IPS-20b (cell line): ENCODE results near the gene WBP1.
A peak's percentile ranks its signal among the peaks of the same experiment; 100 is the strongest.

Source experiments
- H3K27ac ChIP-seq: one replicate; pipeline ENCODE4 v1.5.1; 2013; ENCODE audit warnings: low read length
- H3K27me3 ChIP-seq: 2 replicates; pipeline ENCODE4 v1.6.1; 2013; ENCODE audit warnings: mild to moderate bottlenecking, low read length, inconsistent platforms; ENCODE audit not compliant: insufficient read depth
- H3K36me3 ChIP-seq: 2 replicates; pipeline ENCODE4 v1.6.1; 2013; ENCODE audit warnings: low read depth, mild to moderate bottlenecking, inconsistent platforms, low read length, moderate library complexity; ENCODE audit not compliant: insufficient read depth
- H3K4me1 ChIP-seq: 2 replicates; pipeline ENCODE4 v1.6.1; 2013; ENCODE audit warnings: mild to moderate bottlenecking, control low read depth, inconsistent platforms, low read length, moderate library complexity; ENCODE audit not compliant: insufficient read depth
- H3K4me3 ChIP-seq: 2 replicates; pipeline ENCODE4 v1.5.1; 2013; ENCODE audit warnings: mild to moderate bottlenecking, low read length, inconsistent platforms
- H3K9ac ChIP-seq: 2 replicates; pipeline ENCODE4 v1.6.1; 2013; ENCODE audit warnings: low read depth, mild to moderate bottlenecking, inconsistent platforms, low read length, moderate library complexity
- H3K9me3 ChIP-seq: 2 replicates; pipeline ENCODE4 v1.6.1; 2013; ENCODE audit warnings: mild to moderate bottlenecking, low read depth, low read length, inconsistent platforms; ENCODE audit not compliant: insufficient read depth

The WBP1 gene

GRCh38 chr2:74458132-74458937, at the start of gene WBP1:
Gene WBP1, plus strand, starts transcription at chr2:74458438. Its CDS starts 165 bp downstream, at chr2:74458603.
- Histone ChIP-seq H3K36me3 (peaks cover 17% of the 10 kb centered on the region), H3K9me3 (no peaks in the 10 kb centered on the region), H3K4me1 (peaks cover 10% of the 10 kb centered on the region), H3K27ac (peak within 1 kb of the TSS; percentile 97), H3K9ac (peak within 1 kb of the TSS; percentile 97), H3K27me3 (no peaks in the 10 kb centered on the region), H3K4me3 (peak within 1 kb of the TSS; percentile 95)

DNA sequence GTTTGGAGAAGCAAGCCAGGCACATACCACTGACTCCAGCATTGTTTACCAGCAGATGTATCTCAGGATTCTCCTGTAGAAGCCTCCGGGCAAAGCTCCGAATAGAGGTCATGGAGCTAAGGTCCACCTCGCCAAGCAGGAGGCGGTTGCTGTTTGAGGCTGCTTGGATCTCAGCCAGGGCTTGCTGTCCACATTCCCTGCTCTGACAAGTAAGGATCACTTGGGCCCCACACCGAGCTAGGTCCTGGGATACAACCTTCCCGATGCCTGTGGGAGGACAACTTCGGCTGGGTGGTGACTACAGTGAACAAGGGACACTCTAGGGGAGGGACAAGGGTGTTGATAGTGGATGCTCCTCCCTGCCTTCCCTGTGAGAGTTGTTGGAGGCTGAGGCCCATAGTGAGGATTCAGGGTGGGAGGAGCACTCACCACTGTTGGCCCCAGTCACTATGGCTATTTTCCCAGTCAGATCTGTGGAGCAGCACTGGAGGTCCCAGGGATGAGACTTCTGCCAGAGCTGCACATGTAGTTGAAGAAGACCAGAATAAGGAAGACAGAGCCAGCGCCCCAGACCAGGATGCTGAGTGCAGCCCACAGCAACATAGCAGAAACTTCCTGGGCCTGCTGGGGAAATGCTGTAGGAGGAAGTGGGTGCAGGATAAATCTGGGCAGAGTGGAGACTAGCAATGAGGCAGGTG, 45.1 kb upstream of the WBP1 start:
- Histone ChIP-seq H3K27ac (no peak overlapping the region), H3K4me3 (no peak overlapping the region), H3K9me3 (no peaks in the 10 kb centered on the region), H3K4me1 (no peaks in the 10 kb centered on the region), H3K27me3 (peaks cover 9% of the 10 kb centered on the region), H3K36me3 (no peaks in the 10 kb centered on the region), H3K9ac (no peak overlapping the region)

- no peak overlapping the region for H3K27ac ChIP-seq
Measured at GRCh38 chr2:74414441-74414840, 43.8 kb upstream of the WBP1 start.

DNA sequence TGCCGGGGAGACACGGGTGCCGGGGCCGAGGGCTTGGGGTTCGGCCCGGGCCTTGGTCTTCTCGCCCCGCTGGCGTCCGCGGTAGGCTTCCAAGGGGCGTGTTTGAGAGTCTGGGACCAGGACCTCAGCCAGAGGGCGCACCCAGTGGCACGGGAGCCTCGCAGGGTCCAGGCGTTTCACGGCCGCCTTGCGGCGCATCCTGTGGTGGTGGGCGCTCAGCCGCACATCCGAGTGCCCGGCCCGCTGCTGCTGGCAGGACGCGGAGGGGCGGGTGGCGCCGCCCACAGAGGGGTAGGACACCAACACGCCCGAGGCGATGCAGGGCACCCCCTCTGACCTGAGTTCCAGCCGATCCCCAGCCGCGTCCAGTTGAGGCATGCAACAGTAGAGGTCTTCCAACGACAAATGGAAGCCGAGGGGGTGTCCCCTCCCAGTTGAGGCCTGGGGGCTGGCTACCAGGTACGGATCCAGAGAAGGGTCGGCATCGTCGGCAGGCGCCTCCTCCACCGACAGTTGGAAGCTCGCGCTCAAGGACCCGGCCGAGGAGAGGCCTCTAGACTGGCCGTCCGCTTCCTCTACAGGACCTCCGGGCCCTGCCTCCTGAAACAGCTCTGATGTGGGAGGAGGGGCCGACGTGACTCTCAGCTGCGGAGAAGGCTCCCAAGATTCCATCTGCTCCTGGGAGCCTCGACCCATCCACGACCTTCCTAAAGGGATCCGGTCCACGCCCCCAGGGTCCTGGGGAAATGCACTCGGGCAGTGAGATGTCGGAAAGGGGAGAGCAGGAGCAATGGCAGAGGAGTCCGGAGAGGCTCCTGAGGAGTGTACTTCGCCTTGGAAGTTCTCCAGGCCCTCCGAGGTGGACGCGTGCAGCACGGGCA, 43.1 kb upstream of the WBP1 start:
- Histone ChIP-seq H3K4me3 (no peak overlapping the region), H3K4me1 (no peaks in the 10 kb centered on the region), H3K27me3 (peaks cover 4% of the 10 kb centered on the region), H3K9me3 (no peaks in the 10 kb centered on the region), H3K36me3 (no peaks in the 10 kb centered on the region), H3K27ac (no peak overlapping the region), H3K9ac (no peak overlapping the region)

More at GRCh38 chr2:74414441-74414840, 43.8 kb upstream of the WBP1 start:
- Histone ChIP-seq H3K9ac (no peak overlapping the region), H3K4me1 (no peaks in the 10 kb centered on the region), H3K4me3 (no peak overlapping the region), H3K36me3 (no peaks in the 10 kb centered on the region), H3K27me3 (no peaks in the 10 kb centered on the region), H3K9me3 (no peaks in the 10 kb centered on the region)

- Histone ChIP-seq H3K9me3 (no peaks in the 10 kb centered on the region), H3K4me1 (no peaks in the 10 kb centered on the region), H3K27me3 (peaks cover 11% of the 10 kb centered on the region), H3K27ac (no peak overlapping the region), H3K4me3 (no peak overlapping the region), H3K36me3 (no peaks in the 10 kb centered on the region), H3K9ac (no peak overlapping the region)
Measured at GRCh38 chr2:74415762-74416395, 42.4 kb upstream of the WBP1 start.

DNA sequence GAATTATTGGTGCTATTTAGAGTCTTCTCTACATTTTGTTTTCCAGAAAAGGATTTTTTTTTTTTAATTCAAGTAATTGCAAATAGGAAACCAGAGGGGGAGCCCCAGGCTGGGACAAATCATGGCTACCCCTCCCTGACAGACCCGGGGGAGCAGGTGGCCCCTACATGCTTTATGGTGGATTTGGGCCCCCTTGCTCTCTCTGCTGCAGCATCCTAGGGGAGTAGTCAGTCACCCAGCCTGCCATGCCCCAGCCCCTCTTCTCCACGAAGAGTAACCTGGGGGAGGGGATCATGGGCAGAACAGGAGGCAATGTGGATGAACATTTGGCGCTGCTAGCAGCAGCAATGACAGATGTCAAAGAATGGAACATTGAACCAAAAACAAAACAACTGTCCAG, 41.5 kb upstream of the WBP1 start:
- Histone ChIP-seq H3K9me3 (no peaks in the 10 kb centered on the region), H3K9ac (no peak overlapping the region), H3K4me1 (no peaks in the 10 kb centered on the region), H3K36me3 (no peaks in the 10 kb centered on the region), H3K27me3 (peaks cover 14% of the 10 kb centered on the region), H3K27ac (no peak overlapping the region), H3K4me3 (no peak overlapping the region)

DNA sequence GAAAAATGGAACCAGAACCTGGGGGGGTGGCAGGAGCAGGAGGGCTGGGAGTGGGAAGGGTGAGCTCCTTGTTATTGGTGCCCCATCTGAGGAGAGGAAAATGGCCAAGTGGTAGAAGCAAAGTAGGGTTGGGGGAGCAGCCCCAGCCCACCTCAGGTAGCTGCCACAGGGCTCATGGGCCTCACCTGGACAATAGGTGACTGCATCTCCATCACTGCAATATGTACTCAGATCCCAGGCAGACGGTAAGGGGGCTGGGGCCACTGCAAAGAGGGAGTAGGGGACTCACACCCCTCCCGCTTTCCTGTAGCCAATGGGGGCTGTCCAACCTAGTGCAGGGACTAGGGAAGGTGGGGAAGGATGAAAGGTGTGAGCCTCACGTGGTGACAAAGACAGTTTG, 41.0 kb upstream of the WBP1 start:
- peaks cover 16% of the 10 kb centered on the region for H3K27me3 ChIP-seq
- no peak overlapping the region for H3K27ac ChIP-seq
- no peaks in the 10 kb centered on the region for H3K4me1 ChIP-seq
- H3K9ac ChIP-seq, result no peak overlapping the region
- H3K9me3 ChIP-seq, result no peaks in the 10 kb centered on the region
- H3K4me3 ChIP-seq, result no peak overlapping the region
- no peaks in the 10 kb centered on the region for H3K36me3 ChIP-seq

- no peaks in the 10 kb centered on the region for H3K9me3 ChIP-seq
- peaks cover 19% of the 10 kb centered on the region for H3K27me3 ChIP-seq
- no peak overlapping the region for H3K4me3 ChIP-seq
- no peaks in the 10 kb centered on the region for H3K36me3 ChIP-seq
- no peaks in the 10 kb centered on the region for H3K4me1 ChIP-seq
- no peak overlapping the region for H3K9ac ChIP-seq
- no peak overlapping the region for H3K27ac ChIP-seq
Measured at GRCh38 chr2:74417763-74418162, 40.5 kb upstream of the WBP1 start.

DNA sequence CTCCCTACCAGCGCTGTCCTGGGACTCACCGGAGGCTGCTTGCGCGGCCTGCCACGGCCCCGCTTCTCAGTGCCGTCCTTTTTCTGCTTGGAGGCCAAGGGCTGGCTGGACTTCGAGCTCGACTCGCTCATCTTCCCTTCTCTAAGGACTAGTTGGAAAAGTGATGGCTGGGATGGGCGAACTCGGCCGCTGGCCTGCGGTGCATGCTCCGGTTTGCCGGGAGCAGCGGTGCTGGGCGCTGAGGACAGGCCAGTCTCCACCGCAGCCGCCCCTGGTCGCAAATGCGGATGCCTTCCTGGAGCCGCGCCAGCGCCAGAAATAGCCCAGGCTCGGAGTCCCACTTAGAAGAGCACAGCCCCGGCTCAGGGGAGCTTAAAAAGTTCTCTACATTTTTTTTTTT, 39.9 kb upstream of the WBP1 start:
- Histone ChIP-seq H3K36me3 (no peaks in the 10 kb centered on the region), H3K9ac (no peak overlapping the region), H3K27ac (no peak overlapping the region), H3K4me3 (no peak overlapping the region), H3K27me3 (peaks cover 25% of the 10 kb centered on the region), H3K4me1 (no peaks in the 10 kb centered on the region), H3K9me3 (no peaks in the 10 kb centered on the region)

DNA sequence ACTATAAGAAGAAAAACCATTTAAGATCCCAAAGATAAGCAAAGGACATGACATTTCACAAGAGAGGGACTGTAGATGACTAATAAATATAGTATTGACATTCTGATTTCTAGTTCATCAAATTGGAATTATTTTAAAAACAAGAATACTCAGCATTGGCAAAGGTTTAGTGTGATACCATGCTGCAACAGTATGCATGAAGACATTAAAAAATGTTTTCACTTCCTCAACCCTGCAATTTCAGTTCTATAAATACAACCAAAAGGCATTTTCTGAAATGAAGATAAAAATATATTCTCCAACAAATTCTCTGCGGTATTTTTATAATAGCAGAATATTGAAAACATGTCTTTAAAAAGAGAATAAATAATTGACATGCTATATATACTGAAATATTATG, 38.9 kb upstream of the WBP1 start:
- no peaks in the 10 kb centered on the region for H3K36me3 ChIP-seq
- no peaks in the 10 kb centered on the region for H3K4me1 ChIP-seq
- H3K27ac ChIP-seq, result no peak overlapping the region
- H3K9me3 ChIP-seq, result no peaks in the 10 kb centered on the region
- H3K9ac ChIP-seq, result no peak overlapping the region
- no peak overlapping the region for H3K4me3 ChIP-seq
- peaks cover 31% of the 10 kb centered on the region for H3K27me3 ChIP-seq

GRCh38 chr2:74420006-74420405, 38.2 kb upstream of the WBP1 start:
- Histone ChIP-seq H3K27ac (no peak overlapping the region), H3K36me3 (peaks cover 4% of the 10 kb centered on the region), H3K27me3 (peaks cover 31% of the 10 kb centered on the region), H3K4me1 (no peaks in the 10 kb centered on the region), H3K9me3 (no peaks in the 10 kb centered on the region), H3K4me3 (no peak overlapping the region), H3K9ac (no peak overlapping the region)
